Activated naive CD8-positive, alpha-beta T cell treated with anti-CD3 and anti-CD28 coated beads for 36 hours (primary cell): ENCODE measurements around the gene MYO1G. TPM values are rescaled to one million over a fixed set of nuclear protein-coding genes. Genes with fewer than 3 reads are reported as not detected.

ENCODE experiments used
- DNase-seq: peaks from one replicate; pipeline ENCODE4 v3.0.0; 2021
- H3K27ac Mint-ChIP-seq: one replicate; pipeline ENCODE4 v1.8.0; 2022; ENCODE audit warnings: mild to moderate bottlenecking, moderate library complexity, mixed read lengths
- H3K27me3 Mint-ChIP-seq: one replicate; pipeline ENCODE4 v1.8.0; 2022; ENCODE audit warnings: mild to moderate bottlenecking, mixed read lengths
- H3K36me3 Mint-ChIP-seq: one replicate; pipeline ENCODE4 v1.8.0; 2021; ENCODE audit warnings: mild to moderate bottlenecking, mixed read lengths
- H3K4me1 Mint-ChIP-seq: one replicate; pipeline ENCODE4 v1.8.0; 2021; ENCODE audit warnings: mixed read lengths
- H3K4me3 Mint-ChIP-seq: one replicate; pipeline ENCODE4 v1.8.0; 2022; ENCODE audit warnings: mild to moderate bottlenecking, moderate library complexity, mixed read lengths
- H3K9me3 Mint-ChIP-seq: one replicate; pipeline ENCODE4 v1.8.0; 2022; ENCODE audit warnings: mixed read lengths
- total RNA-seq, 2 experiments: library from RNA; stranded (reverse); gene quantifications; one replicate each; pipeline ENCODE4 v1.2.3, GENCODE V29; 2021

Gene MYO1G
- total RNA-seq, 2 experiments from 2014 or later = 302 to 306 TPM

- no peaks in the 10 kb centered on the region for H3K9me3 Mint-ChIP-seq
Observed at GRCh38 chr7:44918029-44918428, 60.8 kb downstream of the MYO1G start.

GRCh38 chr7:44917465-44917864 is 61.4 kb downstream of the MYO1G start:
- no peak for DNase-seq
- Mint-ChIP-seq H3K4me3 (no peak overlapping the region), H3K9me3 (no peaks in the 10 kb centered on the region), H3K27ac (no peak overlapping the region), H3K36me3 (no peaks in the 10 kb centered on the region), H3K4me1 (peaks cover 51% of the 10 kb centered on the region), H3K27me3 (no peaks in the 10 kb centered on the region)

More at GRCh38 chr7:44918029-44918428, 60.8 kb downstream of the MYO1G start:
- H3K4me1 Mint-ChIP-seq = peaks cover 51% of the 10 kb centered on the region
- no peak for DNase-seq
- H3K4me3 Mint-ChIP-seq = no peak overlapping the region
- no peaks in the 10 kb centered on the region for H3K36me3 Mint-ChIP-seq
- no peak overlapping the region for H3K27ac Mint-ChIP-seq
- no peaks in the 10 kb centered on the region for H3K27me3 Mint-ChIP-seq

- Mint-ChIP-seq H3K4me1 (peaks cover 38% of the 10 kb centered on the region), H3K36me3 (no peaks in the 10 kb centered on the region), H3K27ac (peak overlapping the region; percentile 89), H3K9me3 (no peaks in the 10 kb centered on the region), H3K4me3 (peak overlapping the region; percentile 45), H3K27me3 (no peaks in the 10 kb centered on the region)
- peak; percentile 88 for DNase-seq
Observed at GRCh38 chr7:44914992-44915607, 63.7 kb downstream of the MYO1G start.

GRCh38 chr7:44912775-44913347 is 66.0 kb downstream of the MYO1G start:
- Mint-ChIP-seq H3K4me3 (no peak overlapping the region), H3K4me1 (peaks cover 26% of the 10 kb centered on the region), H3K27me3 (no peaks in the 10 kb centered on the region), H3K27ac (peak overlapping the region; percentile 89), H3K9me3 (no peaks in the 10 kb centered on the region), H3K36me3 (no peaks in the 10 kb centered on the region)
- no peak for DNase-seq

Other genes starting within 250 kb of the MYO1G start
- gene ZMIZ2, start 230.2 kb downstream of the MYO1G start, total RNA-seq = 100 to 1,000 TPM; 116 to 122 TPM
- 1,000 to 10,000 TPM; 3,010 to 3,071 TPM for gene PPIA, start 182.3 kb downstream of the MYO1G start, total RNA-seq
- 100 to 1,000 TPM; 291 to 305 TPM for gene H2AZ2, start 130.9 kb downstream of the MYO1G start, total RNA-seq
- gene PURB, start 93.5 kb downstream of the MYO1G start, total RNA-seq = 10 to 100 TPM; 30.1 to 31.5 TPM
- 10 to 100 TPM; 50.8 to 51.6 TPM for gene CCM2, start 21.2 kb upstream of the MYO1G start, total RNA-seq
- under 1 TPM; 0.35 to 0.50 TPM for gene NACAD, start 110.0 kb upstream of the MYO1G start, total RNA-seq
- 100 to 1,000 TPM; 205 to 207 TPM for gene TBRG4, start 132.7 kb upstream of the MYO1G start, total RNA-seq
- gene RAMP3, start 178.8 kb upstream of the MYO1G start, total RNA-seq = not detected